Measurements from ENCODE around the gene GALNT16.

Gene GALNT16

GRCh38 chr14:69344171-69344570 is 84.2 kb downstream of the GALNT16 start:
- no peak for DNase-seq

DNA sequence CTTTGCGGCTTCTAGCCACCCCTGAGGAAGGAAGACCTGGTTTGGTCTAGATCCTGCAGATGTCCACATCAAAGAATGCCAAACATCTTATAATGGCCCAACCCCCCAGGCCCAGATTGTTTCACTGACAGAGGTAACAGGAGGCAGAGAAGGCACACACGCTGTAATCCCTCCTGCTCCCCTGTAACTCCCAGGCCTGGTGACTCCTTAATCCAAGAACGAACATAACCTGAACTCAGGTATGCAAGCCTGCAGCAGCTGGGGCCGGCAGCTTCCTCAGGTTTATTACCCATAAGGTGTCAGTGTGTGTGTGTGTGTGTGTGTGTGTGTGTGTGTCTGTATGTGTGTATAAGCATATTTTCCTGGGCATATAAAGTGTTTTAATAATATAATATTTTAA is 85.4 kb downstream of the GALNT16 start:
- DNase-seq = no peak

GRCh38 chr14:69346710-69347109 is 86.8 kb downstream of the GALNT16 start:
- no peak for DNase-seq

- DNase-seq = no peak
Measured at GRCh38 chr14:69349091-69349777, 89.3 kb downstream of the GALNT16 start.

DNA sequence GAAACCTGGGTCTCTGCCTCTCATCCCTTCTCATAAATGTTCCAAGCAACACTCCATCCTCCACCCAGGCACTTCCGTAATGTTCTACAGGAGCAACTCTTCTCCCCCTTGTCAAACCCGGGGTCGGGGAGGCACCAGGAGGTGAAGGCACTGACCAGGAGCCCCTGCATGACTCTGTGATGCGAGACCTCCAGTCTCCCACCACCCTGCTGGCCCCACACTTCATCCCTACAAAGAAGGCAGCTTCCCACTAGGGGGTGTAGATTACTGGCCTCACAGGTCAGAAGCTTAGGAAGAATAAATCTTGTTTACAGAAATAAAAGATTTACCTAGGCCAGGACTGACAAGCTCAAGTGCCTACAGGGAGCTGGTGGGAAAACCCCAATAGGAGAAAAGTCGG is 90.9 kb downstream of the GALNT16 start:
- no peak for DNase-seq

DNA sequence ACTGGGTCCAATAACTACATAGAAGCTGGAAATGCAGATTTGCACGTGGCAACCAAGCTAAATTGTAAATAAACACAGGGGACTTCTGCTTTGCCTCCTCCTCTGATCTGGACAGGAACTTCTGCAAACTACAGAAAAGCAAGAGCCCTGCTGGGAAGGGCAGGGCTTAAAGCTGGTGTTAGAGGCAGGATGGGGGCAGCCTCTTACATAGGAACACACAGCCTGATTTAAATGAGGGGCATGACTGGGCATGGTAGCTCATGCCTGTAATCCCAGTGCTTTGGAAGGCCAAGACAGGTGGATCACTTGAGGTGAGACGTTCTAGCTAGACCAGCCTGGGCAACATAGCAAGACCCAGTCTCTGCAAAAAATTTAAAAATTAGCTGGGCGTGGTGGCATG is 91.4 kb downstream of the GALNT16 start:
- DNase-seq = no peak

DNA sequence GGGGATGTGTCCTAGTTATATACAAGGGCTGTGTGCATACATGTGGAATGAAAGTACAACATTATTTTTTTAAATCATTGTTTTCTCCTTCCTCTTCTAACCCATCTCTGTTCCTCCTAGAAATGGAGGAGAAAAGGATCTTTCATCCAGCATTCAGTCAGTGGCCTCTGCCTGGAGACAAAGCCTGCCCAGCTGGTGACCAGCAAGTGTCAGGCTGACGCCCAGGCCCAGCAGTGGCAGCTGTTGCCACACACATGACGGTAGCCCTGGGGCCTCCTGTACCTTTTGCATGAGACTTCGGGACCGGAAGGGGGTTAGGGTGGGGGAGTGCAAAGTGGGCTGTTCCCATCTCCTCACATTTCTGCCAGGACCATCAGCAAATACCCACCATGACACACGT is 92.0 kb downstream of the GALNT16 start:
- DNase-seq = no peak

DNA sequence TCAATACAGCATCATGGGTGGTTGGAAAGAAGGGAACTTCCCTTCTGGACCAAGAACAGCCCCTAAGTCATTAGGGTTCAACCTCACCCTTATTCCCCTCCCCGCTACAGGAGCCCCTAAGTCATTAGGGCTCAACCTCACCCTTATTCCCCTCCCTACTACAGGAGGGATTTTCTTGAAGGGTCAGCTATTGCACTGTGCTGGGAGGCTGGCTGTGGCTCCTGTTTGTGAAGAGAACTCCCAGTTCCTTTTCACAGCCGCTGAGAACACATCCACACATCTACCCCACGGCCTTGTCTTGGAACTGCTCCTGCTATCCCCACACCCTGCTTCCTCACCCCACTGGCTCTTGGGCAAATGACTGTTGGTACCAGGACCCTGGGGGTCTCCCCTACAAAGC is 93.2 kb downstream of the GALNT16 start:
- DNase-seq = no peak

- no peak for DNase-seq
Measured at GRCh38 chr14:69354383-69355153, 94.6 kb downstream of the GALNT16 start.

DNA sequence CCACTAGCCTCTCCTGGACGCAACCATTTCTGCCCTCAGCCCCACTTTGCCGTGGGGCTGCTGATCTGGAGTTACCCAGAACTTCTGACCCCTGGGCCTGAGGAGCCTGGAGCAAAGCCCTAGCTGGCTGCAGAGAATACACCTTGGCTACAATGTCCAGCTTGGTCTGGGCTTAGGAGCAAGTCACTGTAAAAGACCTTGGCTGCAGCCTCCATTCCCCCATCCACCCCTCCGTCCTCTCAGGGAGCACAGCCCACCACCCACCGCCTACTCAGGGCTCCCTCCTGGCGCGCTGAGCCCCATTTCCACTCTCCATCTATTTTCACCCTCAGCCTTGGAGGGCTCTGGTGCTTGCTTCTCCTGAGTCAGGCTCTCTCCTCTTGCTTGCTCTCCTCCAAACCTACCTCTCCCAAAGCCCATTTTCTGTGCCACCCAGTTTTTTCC is 95.2 kb downstream of the GALNT16 start:
- DNase-seq = no peak

DNA sequence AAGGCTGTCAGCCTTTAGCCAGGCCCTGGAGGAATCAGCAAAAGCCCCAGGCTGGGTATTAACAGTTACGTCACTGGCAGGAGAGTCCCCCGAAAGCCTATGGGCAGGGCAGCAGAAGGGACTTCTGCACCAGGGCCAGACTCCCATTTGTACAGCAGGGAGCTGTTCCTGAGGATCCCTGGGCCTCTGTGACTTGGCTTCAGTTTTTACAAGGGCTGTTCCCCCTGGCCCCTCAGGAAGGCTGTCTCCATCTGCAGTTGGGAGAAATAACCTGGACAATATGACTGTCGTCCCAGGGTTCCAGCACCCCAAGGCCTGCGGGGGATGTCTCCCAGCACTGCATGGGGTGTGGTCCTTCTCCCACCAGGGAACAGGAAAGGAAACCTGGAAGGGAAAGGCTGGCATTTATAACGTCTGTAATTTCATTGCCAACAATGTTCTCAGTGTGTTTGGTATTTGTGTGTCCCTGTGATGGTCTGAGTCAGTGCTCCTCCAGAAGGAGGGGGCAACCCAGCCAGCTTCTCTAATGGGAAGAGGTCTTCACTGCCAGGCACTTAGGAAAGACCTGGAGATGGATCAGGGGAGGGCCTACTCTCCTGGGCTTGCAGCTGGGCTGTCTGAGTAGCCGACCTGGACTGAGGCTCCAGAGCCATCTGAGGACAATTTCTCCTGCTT is 95.8 kb downstream of the GALNT16 start:
- no peak for DNase-seq

DNA sequence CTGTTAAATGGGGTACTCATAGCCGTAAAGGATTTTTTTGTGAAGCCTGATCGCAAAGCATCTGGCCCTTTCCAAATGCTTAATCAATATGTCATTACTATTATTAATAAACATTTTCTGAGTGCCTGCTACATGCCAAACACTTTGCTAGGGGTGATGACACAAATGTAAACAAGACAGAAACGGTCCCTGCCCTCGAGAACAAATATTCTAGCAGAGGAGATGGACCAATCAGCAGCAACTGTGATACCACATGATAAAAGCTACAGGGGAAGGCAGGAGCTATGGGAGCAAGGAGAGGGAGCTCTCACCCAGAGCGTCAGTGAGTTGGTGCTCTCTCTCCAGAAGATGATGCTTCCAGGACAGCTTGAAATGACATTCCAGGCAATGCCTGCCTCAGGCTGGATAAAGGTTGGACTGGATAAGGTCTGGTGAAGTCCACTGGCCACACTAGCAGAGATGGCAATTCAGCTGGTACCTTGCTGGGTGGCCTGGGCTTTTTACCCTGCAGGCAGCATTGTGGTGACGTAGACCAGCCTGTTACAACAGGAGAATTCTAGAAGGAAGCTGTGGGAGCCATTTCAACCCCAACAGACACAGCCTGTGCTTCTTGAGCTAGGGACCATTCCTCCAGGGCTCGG is 97.1 kb downstream of the GALNT16 start:
- no peak for DNase-seq

GRCh38 chr14:69357544-69358200 is 97.7 kb downstream of the GALNT16 start:
- DNase-seq = no peak

- DNase-seq = no peak
Measured at GRCh38 chr14:69358233-69358963, 98.4 kb downstream of the GALNT16 start.

GRCh38 chr14:69358966-69359365 is 99.0 kb downstream of the GALNT16 start:
- no peak for DNase-seq

DNA sequence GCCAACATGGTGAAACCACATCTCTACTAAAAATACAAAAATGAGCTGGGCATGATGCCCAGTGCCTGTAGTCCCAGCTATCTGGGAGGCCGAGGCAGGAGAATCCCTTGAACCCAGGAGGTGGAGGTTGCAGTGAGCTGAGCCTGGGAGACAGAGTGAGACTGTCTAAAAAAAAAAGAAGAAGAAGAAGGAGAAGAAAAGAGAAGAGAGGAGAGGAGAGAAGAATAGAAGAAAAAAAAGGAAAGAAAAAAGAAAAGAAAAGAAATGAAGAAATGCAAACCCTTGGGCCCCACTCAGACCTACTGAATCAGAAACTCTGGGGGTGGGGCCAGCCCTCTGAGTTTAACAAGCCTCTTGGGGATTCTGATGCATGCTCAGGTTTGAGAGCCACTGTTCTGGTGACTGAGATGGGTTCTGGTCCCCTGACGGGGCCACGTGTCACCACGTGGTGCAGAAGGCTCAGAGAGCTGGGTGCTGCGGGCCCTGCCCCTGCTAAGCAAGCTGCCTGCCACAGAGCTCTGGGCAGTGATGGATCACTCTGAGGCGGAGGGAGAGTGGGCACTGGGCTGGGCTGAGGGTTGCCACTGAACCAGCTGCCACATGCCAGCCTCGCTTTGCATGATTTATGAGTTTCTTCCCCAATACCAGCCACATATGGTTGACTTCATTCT is 100.6 kb downstream of the GALNT16 start:
- no peak for DNase-seq

- no peak for DNase-seq
Measured at GRCh38 chr14:69363055-69363454, 103.1 kb downstream of the GALNT16 start.

GRCh38 chr14:69363964-69364363 is 104.0 kb downstream of the GALNT16 start:
- no peak for DNase-seq

DNA sequence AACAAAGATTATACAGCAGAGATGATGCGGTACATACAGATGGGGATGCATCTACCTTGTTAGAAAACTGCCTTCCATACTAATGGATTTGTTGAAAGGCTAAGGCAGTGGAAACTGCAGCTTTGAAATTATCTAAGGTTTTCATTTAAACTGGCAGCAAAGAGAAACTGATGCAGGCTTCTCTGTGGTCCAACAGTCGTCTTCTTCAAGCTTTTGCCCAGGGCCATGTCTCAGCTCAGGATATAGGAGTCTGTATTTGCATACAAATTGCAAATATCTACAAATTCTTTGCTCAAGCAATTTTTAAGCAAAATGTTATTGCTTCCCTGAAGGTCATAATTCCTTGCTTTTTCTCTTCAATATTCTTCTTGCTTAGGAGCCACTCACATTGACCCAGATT is 104.4 kb downstream of the GALNT16 start:
- no peak for DNase-seq

DNA sequence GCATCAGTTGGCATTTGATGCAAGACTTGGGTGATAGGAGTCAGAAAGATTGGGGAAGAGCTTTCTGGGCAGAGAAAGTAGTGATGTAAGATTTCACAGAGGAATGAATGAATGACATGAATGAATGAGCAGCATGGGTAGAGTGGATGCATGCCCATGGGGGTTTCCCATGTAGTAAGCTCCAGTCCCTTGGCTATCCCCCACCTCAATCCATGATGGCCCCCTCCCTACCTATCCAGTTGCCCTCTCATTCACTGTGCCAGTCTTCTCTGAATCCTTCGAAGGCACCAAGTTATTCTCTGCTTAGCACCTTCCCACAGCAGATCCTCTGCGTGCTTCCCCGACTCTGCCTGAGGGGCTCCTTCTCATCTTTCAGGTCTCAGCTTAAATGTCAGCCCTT is 106.1 kb downstream of the GALNT16 start:
- no peak for DNase-seq

- no peak for DNase-seq
Measured at GRCh38 chr14:69366761-69367160, 106.8 kb downstream of the GALNT16 start.

DNA sequence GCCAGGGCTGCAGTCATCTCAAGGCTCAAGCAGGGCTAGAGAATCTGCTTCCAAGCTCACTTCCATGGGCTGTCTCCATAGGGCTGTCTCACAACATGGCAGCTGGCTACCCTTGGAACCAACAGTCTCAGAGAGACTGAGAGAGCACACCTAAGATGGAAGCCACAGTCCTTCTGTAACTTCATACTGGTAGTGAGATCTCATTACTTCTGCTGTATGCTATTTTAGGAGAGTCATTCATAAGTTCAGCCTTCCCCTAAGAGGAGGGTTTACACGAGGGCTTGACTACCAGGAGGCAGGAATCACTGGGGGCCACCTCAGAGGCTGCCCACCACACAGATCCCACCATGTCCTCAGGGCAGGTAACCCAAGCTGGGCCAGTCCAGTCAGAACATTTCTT is 108.4 kb downstream of the GALNT16 start:
- no peak for DNase-seq

All from NCI-H2227 treated with DMSO at 0.1 percent for 48 hours (cell line).